Ascending aorta (tissue), 2 donors: ENCODE data around the gene XYLT1. TPM values are rescaled to one million over a fixed set of nuclear protein-coding genes. Genes with fewer than 3 reads are reported as not detected.

ENCODE experiments used
- DNase-seq, 2 donors: peaks; one replicate each; pipeline ENCODE4 v3.0.0-alpha.2; 2019; ENCODE audit warnings: low spot score in 2 of 2
- H3K27ac ChIP-seq, 2 donors: fragments of 200-600 bp; sonication (generic); one replicate each; pipeline ENCODE4 v1.5.1; 2016 to 2017; ENCODE audit warnings: mild to moderate bottlenecking in 1 of 2
- H3K27me3 ChIP-seq: fragments of 200-600 bp; sonication (generic); one replicate; pipeline ENCODE4 v1.5.1; 2017
- H3K36me3 ChIP-seq, 2 donors: fragments of 200-600 bp; sonication (generic); one replicate each; pipeline ENCODE4 v1.5.1; 2016
- H3K4me1 ChIP-seq, 2 donors: fragments of 200-600 bp; sonication (generic); one replicate each; pipeline ENCODE4 v1.5.1; 2016 to 2017; ENCODE audit warnings: mild to moderate bottlenecking in 1 of 2
- H3K4me3 ChIP-seq, 2 donors: fragments of 200-600 bp; sonication (generic); one replicate each; pipeline ENCODE4 v1.5.1; 2016 to 2017; ENCODE audit warnings: mild to moderate bottlenecking in 1 of 2
- H3K9me3 ChIP-seq, 2 donors: fragments of 200-600 bp; sonication (generic); one replicate each; pipeline ENCODE4 v1.5.1; 2016
- CTCF ChIP-seq, 3 experiments: fragments of 200-600 bp in 2 of 3; fragments of 450-650 bp in 1 of 3; sonication (generic) in 2 of 3; IDR thresholded peaks; one replicate each; pipeline ENCODE4 v1.5.1; 2016 to 2019; ENCODE audit warnings: antibody characterized with exemption in 3 of 3, mild to moderate bottlenecking in 1 of 3, moderate library complexity in 1 of 3
- intact Hi-C: fragments of 100-400 bp; cut with DNase I; formaldehyde crosslinking; loops from one replicate; pipeline ENCODE4 v1.15.1; 2023
- total RNA-seq: library from RNA; depleted of rRNA; stranded (reverse); fragments of >200 nt; gene quantifications from one replicate; pipeline ENCODE4 v1.1.0, GENCODE V29; 2016

Gene XYLT1
- total RNA-seq, 1 donor from 2014 or later, result 6.7 TPM

GRCh38 chr16:17083628-17084027, 387.1 kb downstream of the XYLT1 start:
- Histone ChIP-seq H3K4me3 (no peak overlapping the region), H3K4me1 (no peaks in the 10 kb centered on the region), H3K9me3 (no peaks in the 10 kb centered on the region), H3K36me3 (no peaks in the 10 kb centered on the region), H3K27ac (no peak overlapping the region), H3K27me3 (no peaks in the 10 kb centered on the region)
- no peak for DNase-seq
- no peak for TF ChIP-seq CTCF (IDR thresholded peaks at IDR 0.05)
- intact Hi-C loops, result no loop called here

DNA sequence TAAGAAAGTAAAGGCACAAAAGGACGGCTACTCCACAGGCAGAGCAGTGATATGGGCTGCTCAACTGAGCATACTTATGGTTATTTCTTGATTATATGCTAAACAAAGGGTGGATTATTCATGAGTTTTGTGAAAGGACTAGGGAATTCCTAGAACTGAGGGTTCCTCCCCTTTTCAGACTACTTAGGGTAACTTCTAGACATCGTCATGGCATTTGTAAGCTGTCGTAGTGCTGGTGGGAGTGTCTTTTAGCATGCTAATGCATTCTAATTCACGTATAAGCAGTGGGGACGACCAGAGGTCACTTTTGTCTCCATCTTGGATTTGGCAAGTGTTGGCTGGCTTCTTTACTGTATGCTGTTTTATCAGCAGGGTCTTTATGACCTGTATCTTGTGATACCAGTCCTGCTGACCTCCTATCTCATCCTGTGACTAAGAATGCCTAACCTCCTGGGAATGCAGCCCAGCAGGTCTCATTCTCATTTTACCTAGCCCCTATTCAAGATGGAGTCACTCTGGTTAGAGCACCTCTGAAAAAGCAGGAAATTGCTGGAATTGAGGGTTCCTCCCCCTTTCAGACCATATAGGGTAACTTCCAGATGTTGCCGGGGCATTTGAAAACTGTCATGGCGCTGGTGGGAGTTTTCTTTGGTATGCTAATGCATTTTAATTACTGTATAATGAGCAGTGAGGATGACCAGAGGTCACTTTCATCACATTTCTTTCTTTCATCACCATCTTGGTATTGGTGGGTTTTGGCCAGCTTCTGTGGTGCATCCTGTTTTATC, 388.5 kb downstream of the XYLT1 start:
- no peak for DNase-seq
- Histone ChIP-seq H3K27ac (no peak overlapping the region), H3K4me1 (no peaks in the 10 kb centered on the region), H3K9me3 (no peaks in the 10 kb centered on the region), H3K27me3 (no peaks in the 10 kb centered on the region), H3K4me3 (no peak overlapping the region), H3K36me3 (no peaks in the 10 kb centered on the region)
- TF ChIP-seq CTCF (IDR thresholded peaks at IDR 0.05), result no peak
- intact Hi-C loops, result no loop called here

GRCh38 chr16:17080105-17080504, 390.7 kb downstream of the XYLT1 start:
- no peaks in the 10 kb centered on the region for H3K9me3 ChIP-seq
- H3K4me1 ChIP-seq, result no peaks in the 10 kb centered on the region
- H3K4me3 ChIP-seq, result no peak overlapping the region
- no peaks in the 10 kb centered on the region for H3K27me3 ChIP-seq
- no peak for TF ChIP-seq CTCF (IDR thresholded peaks at IDR 0.05)
- H3K36me3 ChIP-seq, result no peaks in the 10 kb centered on the region
- intact Hi-C loops, result no loop called here
- H3K27ac ChIP-seq, result no peak overlapping the region
- no peak for DNase-seq

- DNase-seq, result no peak
Measured at GRCh38 chr16:17078931-17079631, 391.7 kb downstream of the XYLT1 start.

DNA sequence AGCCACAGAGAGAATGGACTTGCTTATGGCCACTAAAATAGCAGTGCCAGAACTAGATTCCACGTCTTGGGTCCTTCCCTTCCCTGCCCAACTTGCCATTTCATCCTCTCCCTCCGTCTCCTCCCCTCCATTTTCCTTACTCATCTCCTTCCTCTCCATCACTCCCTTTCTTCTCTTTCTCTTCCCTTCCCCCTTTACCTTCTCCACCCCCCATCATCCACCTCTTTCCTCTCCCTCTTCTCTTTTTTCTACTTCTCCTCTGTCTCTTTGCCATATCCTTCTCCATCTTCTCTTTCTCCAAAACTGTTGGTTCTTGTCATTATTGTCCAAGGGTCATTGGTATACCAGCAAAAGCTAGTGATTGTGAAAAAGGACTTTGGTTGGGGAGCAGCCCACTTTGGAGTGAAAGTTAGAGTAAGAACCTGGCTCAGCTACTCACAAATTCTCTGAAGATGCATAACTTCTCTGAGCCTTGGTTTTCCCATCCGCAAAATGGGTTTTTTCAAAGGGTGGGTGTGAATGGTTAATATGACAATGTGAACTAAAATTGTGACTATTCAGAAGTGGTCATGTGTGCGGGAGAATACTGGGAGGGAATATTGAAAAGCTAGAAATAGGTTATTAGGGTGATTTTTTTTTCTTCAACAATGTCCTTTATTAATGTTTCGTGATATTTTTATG, 393.8 kb downstream of the XYLT1 start:
- intact Hi-C loops, result no loop called here
- no peaks in the 10 kb centered on the region for H3K4me1 ChIP-seq
- TF ChIP-seq CTCF (IDR thresholded peaks at IDR 0.05), result no peak
- H3K9me3 ChIP-seq, result no peaks in the 10 kb centered on the region
- no peaks in the 10 kb centered on the region for H3K36me3 ChIP-seq
- H3K27ac ChIP-seq, result no peak overlapping the region
- no peak for DNase-seq
- no peak overlapping the region for H3K4me3 ChIP-seq
- no peaks in the 10 kb centered on the region for H3K27me3 ChIP-seq

More at GRCh38 chr16:17078931-17079631, 391.7 kb downstream of the XYLT1 start:
- H3K27me3 ChIP-seq, result no peaks in the 10 kb centered on the region
- no peaks in the 10 kb centered on the region for H3K9me3 ChIP-seq
- no peak overlapping the region for H3K4me3 ChIP-seq
- intact Hi-C loops, result no loop called here
- H3K27ac ChIP-seq, result no peak overlapping the region
- no peaks in the 10 kb centered on the region for H3K4me1 ChIP-seq
- no peaks in the 10 kb centered on the region for H3K36me3 ChIP-seq
- peak in 1 of 3 experiments; percentile 7 for TF ChIP-seq CTCF (IDR thresholded peaks at IDR 0.05)
